ENCODE measurements around the gene SECTM1.

The SECTM1 gene

DNA sequence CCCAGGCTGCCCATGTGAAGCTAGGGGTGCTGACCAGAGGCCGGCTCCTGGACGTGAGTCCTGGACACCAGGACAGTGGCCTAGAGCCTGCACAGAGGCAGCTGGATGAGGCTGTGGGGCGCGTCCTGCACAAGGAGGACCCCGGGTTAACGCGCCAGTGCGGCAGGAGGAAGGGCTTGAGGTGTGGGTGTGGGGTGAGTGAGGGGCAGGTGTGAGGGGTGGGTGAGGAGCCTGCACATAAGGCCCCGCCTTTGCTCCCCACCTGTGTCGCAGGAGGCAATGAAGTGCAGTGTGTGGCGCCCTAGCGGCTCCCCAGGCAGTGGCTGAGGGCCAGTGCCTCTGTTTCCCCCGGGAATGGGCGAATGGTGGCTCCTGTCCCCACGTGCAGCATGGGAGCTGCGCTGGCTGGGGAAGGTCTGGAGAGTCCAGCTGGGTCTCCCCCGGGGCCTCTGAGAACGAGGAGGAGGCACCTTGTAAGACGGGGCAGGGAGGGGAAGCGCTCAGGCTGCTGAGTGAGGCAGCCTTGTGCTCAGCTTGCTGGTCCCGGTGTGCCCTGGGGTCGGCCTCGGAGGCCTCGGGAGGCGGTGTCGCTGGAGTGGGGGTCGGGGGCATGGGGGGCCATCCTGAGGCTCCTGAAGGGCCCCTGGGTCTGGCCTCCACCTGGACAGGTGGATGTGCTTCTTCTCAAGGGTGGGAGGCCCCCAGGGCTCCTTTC is 19.4 kb downstream of the SECTM1 start:
- no peak for DNase-seq

DNA sequence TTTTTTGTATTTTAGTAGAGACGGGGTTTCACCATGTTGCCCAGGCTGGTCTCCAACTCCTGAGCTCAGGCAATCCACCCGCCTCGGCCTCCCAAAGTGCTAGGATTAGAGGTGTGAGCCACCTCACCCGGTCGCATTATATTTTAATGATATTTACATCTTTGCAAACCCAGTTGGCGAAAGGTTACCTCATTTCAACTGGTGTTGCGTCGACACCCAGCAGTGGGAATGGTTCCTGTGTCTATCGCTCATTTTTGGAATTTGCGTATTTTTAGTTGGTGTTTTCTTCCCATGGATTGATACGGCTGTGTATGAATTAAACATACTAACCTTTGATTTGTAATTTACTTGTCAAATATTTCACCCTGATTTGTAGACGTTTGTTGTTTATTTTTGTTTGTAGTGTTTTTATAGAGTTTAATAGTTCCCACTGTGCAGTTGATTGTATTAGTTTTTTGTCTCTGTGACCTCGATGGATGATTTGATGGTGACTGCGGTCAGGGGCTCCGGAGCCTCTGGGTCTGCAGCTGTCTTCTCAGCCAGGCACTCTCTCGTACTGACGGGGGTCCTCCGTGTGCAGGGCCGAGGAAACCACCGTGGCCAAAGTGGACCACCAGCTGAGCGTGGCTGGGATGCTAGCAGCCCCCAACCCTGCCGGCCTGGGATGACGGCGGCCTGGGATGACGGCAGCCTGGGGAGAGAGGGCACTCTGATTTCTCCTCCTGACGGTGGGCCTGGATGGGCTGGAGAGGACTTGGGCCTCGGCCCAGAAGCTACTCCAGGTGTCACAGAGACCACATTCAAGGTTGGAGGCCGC is 20.2 kb downstream of the SECTM1 start:
- no peak for DNase-seq

- DNase-seq = no peak
Measured at GRCh38 chr17:82311971-82312370, 21.6 kb downstream of the SECTM1 start.

DNA sequence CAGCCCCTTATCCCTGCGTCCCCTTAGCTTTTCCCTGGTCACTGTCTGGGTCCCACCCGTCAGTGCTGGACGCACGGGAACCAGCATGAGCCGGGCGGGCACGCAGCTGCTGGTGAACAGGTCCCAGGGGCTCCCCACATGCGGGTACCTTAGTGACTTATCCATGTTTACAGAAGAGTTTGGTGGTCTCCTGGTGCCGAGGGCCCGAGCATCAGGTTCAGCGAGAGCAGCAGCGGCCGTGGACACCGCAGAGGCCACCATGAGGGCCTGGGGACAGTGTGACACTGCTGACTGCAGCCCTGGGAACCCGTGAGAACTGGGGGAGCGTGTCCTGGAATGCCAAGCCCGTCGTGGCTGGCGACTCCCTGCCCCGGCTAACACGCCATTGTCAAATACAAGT is 22.7 kb downstream of the SECTM1 start:
- no peak for DNase-seq

- DNase-seq = no peak
Measured at GRCh38 chr17:82309656-82310570, 23.7 kb downstream of the SECTM1 start.

GRCh38 chr17:82305727-82306300 is 27.8 kb downstream of the SECTM1 start:
- no peak for DNase-seq

DNA sequence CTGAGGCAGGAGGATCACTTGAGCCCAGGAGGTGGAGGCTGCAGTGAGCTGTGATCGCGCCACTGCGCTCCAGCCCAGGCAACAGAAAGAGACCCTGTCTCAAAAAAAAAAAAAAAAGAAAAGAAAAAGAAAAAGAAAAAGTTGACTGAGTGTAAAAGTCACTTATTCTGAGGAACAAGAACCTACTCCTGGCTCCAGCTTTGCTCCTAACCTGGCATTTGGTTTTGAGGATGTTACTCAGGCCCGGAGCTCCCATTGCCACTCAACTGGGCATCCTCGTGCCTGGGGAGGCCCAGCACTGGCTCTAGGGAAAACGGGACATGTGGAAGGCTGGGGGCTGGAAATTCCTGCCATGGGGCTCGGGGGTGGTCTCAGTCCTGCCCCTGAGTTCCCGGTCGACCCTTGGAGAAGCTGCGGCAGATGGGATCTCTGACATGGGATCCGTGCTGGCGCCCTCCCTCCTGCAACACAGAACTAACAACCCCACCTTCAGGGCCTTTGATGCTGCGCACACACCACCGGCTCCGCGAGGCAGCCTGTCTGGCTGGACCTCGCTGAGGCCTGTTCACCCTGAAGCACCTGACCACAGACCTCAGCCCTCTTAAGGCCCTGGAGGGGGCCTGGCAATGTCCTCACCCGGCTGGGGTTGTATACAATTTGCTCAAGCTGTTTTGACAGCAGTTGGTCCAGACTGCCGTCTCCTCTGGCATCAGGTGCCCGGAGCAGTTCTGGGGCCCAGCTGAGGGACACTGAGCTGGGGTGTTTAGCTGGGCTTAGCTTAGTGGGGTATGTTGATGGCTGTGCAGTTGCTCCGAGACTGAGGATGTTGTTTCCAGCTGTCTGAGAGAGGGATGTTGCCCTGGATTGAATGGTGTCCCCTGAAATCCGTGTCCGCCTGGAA is 28.5 kb downstream of the SECTM1 start:
- no peak for DNase-seq

GRCh38 chr17:82303944-82304808 is 29.4 kb downstream of the SECTM1 start:
- DNase-seq = no peak

GRCh38 chr17:82302991-82303943 is 30.3 kb downstream of the SECTM1 start:
- no peak for DNase-seq

- DNase-seq = no peak
Measured at GRCh38 chr17:82302568-82302963, 31.0 kb downstream of the SECTM1 start.

DNA sequence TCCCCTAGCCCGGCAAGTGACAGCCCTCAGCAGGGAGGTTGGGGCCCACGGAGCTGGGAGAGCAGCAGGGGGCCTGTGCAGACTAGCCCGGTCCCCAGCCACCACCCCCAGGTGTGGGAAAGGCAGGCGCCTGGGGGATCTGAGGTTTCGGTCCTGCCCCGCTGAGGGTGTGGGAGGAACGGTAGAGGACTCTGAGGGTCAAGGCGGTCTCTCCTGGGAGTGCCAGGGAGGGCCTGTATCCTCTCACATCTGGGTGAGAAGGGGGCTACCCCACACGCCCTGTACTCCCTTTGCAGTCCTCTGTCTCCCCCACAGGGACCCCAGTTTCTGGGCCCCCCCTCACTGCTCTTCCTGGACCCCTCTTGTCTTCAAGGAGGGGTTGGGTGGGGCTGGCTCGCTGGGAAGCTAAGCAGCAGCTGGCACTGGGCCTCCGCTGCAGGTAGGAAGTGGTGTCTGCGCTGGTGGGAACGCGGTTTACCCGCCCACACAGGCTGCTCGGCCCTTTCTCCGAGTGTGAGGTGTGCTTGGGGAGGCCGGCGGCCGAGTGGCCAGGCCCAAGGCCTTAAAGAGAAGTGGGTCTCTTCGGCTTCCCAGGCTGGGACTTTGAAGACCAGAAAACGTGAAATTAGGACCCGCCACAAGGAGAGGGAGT is 31.5 kb downstream of the SECTM1 start:
- no peak for DNase-seq

GRCh38 chr17:82301300-82301915 is 32.2 kb downstream of the SECTM1 start:
- no peak for DNase-seq

GRCh38 chr17:82300707-82301270 is 32.8 kb downstream of the SECTM1 start:
- DNase-seq = no peak

DNA sequence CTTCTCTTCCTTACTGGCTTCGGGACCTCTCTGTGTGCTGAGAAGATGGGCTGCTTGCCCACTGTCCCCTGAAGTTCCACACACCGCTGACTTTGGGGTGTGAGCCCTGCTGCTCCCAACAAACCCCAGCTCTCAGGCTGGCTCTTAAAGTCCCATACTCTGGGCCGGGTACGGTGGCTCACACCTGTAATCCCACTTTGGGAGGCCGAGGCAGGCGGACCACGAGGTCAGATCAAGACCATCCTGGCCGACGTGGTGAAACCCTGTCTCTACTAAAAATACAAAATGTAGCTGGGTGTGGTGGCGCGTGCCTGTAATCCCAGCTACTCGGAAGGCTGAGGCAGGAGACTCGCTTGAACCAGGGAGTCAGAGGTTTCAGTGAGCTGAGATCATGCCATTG is 33.3 kb downstream of the SECTM1 start:
- no peak for DNase-seq

GRCh38 chr17:82299452-82299851 is 34.1 kb downstream of the SECTM1 start:
- DNase-seq = no peak

DNA sequence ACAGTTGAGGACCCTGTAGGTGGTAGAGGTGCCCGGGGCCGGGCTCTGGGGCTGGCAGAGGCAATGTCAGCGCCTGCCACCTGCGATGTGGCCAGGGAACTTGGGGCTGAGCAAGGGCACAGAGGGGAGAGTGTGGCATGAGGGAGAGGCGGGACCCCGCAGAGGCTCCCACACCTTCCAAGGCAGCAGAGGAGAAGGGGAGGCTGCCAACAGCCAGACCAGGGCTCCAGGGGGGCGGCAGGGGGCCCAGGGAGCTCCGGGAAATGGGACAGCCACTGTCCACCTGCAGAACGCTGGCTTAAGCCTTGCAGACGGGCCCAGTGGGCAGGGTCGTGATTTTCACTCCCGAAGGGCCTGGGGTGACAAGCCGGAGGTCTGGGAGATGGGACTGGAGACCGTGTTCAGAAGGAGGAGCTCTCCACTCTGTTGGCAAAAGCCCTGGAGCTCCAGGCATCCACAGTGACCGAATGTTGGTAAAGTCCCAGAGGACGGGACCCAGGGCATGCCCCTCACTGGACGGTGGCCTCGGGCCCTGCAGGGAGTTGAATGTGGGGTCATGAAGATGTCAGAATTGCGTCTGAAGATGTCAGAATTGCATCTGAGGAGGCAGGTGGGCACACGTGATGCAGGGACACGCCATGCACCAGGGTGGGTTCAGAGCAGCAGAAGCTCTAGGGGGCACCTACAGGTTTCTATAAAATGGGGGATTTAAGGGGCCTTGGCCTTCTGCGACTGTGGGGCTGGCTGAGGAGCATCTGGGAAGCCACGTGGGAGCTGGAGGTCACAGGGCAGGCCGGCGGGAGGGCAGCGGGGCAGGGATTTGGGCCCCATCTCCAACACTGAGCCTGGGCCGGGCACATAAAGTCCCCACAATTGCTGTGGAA is 34.8 kb downstream of the SECTM1 start:
- DNase-seq = no peak

All from NCI-H748 treated with DMSO at 0.1 percent for 48 hours (cell line).